Measurements from ENCODE around the gene PROP1.

- no peak for TF ChIP-seq CTCF (IDR thresholded peaks at IDR 0.05; ENCODE audit: insufficient read depth, low read depth, low read length)
- no peak for TF ChIP-seq EZH2 (IDR thresholded peaks at IDR 0.05; ENCODE audit: insufficient read depth, low read length)
Observed at GRCh38 chr5:177982956-177983355, 13.1 kb downstream of the PROP1 start.
